IPS-18c (cell line): ENCODE measurements around the gene RPS6KA1.

Experiments
- H3K4me3 ChIP-seq: 2 replicates; pipeline ENCODE4 v1.7.0; 2013; ENCODE audit warnings: low read depth, mild to moderate bottlenecking, low read length, moderate library complexity; ENCODE audit not compliant: insufficient read depth
- H3K9me3 ChIP-seq: one replicate; pipeline ENCODE4 v1.6.1; 2013; ENCODE audit warnings: mild to moderate bottlenecking, low read length, moderate library complexity; ENCODE audit not compliant: control insufficient read depth, insufficient read depth

Gene RPS6KA1

GRCh38 chr1:26526287-26526686 is 3.3 kb upstream of the RPS6KA1 start:
- H3K4me3 ChIP-seq, result no peak overlapping the region
- H3K9me3 ChIP-seq, result peaks cover 2% of the 10 kb centered on the region

GRCh38 chr1:26529405-26529654 is 231 bp upstream of the RPS6KA1 start:
- Histone ChIP-seq H3K9me3 (peaks cover 2% of the 10 kb centered on the region), H3K4me3 (peak overlapping the region; percentile 50)

GRCh38 chr1:26530410-26530894 is 891 bp downstream of the RPS6KA1 start:
- peaks cover 4% of the 10 kb centered on the region for H3K9me3 ChIP-seq
- peak overlapping the region; percentile 88 for H3K4me3 ChIP-seq

- Histone ChIP-seq H3K9me3 (peaks cover 4% of the 10 kb centered on the region), H3K4me3 (peak overlapping the region; percentile 88)
Observed at GRCh38 chr1:26530895-26531598, 1.5 kb downstream of the RPS6KA1 start.

GRCh38 chr1:26531651-26532131 is 2.1 kb downstream of the RPS6KA1 start:
- peak overlapping the region; percentile 88; the same call in 1 of the 2 replicates for H3K4me3 ChIP-seq
- H3K9me3 ChIP-seq, result peaks cover 4% of the 10 kb centered on the region

GRCh38 chr1:26533951-26534509 is 4.5 kb downstream of the RPS6KA1 start:
- no peak overlapping the region for H3K4me3 ChIP-seq
- H3K9me3 ChIP-seq, result peaks cover 2% of the 10 kb centered on the region

GRCh38 chr1:26535201-26535600 is 5.6 kb downstream of the RPS6KA1 start:
- peaks cover 2% of the 10 kb centered on the region for H3K9me3 ChIP-seq
- no peak overlapping the region for H3K4me3 ChIP-seq

GRCh38 chr1:26536081-26536480 is 6.5 kb downstream of the RPS6KA1 start:
- Histone ChIP-seq H3K4me3 (no peak overlapping the region), H3K9me3 (peaks cover 2% of the 10 kb centered on the region)

GRCh38 chr1:26536521-26536920 is 7.0 kb downstream of the RPS6KA1 start:
- peaks cover 2% of the 10 kb centered on the region for H3K9me3 ChIP-seq

GRCh38 chr1:26537951-26538352 is 8.4 kb downstream of the RPS6KA1 start:
- H3K4me3 ChIP-seq, result no peak overlapping the region
- peaks cover 2% of the 10 kb centered on the region for H3K9me3 ChIP-seq

More at GRCh38 chr1:26536521-26536920, 7.0 kb downstream of the RPS6KA1 start:
- H3K4me3 ChIP-seq, result no peak overlapping the region

GRCh38 chr1:26538480-26539412 is 9.2 kb downstream of the RPS6KA1 start:
- Histone ChIP-seq H3K9me3 (peaks cover 2% of the 10 kb centered on the region), H3K4me3 (no peak overlapping the region)

- peaks cover 2% of the 10 kb centered on the region for H3K9me3 ChIP-seq
- H3K4me3 ChIP-seq, result no peak overlapping the region
Observed at GRCh38 chr1:26539722-26540121, 10.2 kb downstream of the RPS6KA1 start.

GRCh38 chr1:26540351-26540750 is 10.8 kb downstream of the RPS6KA1 start:
- H3K4me3 ChIP-seq, result no peak overlapping the region
- peaks cover under 1% of the 10 kb centered on the region for H3K9me3 ChIP-seq

GRCh38 chr1:26541431-26541815 is 11.9 kb downstream of the RPS6KA1 start:
- no peaks in the 10 kb centered on the region for H3K9me3 ChIP-seq
- H3K4me3 ChIP-seq, result no peak overlapping the region; the same call in 1 of the 2 replicates

GRCh38 chr1:26541816-26542711 is 12.5 kb downstream of the RPS6KA1 start:
- Histone ChIP-seq H3K4me3 (no peak overlapping the region; the same call in 1 of the 2 replicates), H3K9me3 (no peaks in the 10 kb centered on the region)

GRCh38 chr1:26542771-26543451 is 13.3 kb downstream of the RPS6KA1 start:
- no peaks in the 10 kb centered on the region for H3K9me3 ChIP-seq
- H3K4me3 ChIP-seq, result no peak overlapping the region
